NCI-H226 (cell line): ENCODE results near the gene CEP135.
A peak's percentile ranks its signal among the peaks of the same experiment; 100 is the strongest.
"Not testable (repeated sequence)": the region's sequence is repeated elsewhere in the genome, so short reads cannot be mapped to it uniquely, and the experiment has no call there.

ENCODE experiments used
- DNase-seq: peaks from one replicate; pipeline ENCODE4 v3.0.0-alpha.2; 2015

Gene CEP135

DNA sequence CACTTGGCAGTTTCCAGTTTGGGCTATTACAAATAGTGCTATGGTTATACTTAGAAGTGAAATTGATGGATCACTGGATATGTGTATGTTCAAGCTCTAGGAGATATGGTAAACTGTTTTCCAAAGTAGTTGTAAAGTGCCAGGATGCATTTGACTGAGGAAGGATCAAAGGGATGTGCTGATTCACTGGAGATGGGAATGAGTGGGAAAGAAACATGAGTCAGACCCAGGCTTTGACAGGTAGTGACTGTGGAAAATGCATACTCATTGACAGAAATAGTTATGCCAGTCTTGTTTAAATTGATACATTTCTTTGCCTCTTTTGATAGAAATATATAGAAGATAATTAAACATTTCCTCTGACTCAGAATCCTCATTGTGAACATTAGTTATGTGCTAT is 77.9 kb downstream of the CEP135 start:
- peak; percentile 41 for DNase-seq

DNA sequence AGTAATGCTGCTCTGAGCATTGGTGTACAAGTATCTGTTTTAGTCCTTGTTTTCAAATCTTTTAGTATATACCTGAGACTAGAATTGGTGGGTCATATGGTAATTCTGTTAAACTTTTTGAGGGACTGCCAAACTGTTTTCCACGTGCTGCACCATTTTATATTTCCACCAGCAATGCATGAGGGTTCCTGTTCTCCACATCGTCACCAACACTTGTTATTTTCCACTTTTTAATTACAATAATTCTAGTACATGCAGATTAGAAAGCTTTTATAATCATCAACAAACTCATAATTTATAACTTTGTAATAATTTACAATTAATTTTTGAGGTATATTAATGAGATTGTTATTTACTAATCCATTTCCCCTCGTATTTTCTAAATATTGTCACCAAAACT is 79.4 kb downstream of the CEP135 start:
- no peak for DNase-seq

DNA sequence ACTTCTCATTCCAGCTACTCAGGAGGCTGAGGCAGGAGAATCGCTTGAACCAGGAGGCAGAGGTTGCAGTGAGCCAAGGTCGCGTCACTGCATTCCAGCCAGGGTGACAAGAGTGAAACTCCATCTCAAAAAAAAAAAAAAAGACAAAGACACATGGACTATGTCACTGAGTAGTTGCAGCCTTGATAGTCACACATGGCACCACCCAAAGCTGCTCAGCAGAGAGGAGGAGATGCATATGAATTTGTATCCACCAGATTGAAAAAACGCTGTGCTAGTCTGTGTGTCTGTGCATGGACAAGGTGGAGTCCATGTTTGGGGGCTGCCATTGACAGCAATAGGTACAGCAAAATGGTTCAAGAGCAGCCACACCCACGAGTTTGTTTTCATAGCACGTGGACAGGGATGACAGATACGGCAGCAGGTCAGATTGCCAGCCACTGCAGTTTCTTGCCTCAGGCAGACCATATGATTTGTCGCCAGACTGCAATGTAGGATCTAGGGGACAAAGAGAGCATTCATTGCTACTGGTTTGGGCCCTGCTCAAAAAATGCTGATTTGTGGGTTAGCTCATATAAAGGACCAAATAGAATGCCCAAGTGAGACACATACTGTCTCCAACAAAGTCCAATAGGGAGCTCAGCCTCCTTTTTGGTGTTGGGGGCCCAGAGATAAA is 89.9 kb downstream of the CEP135 start:
- DNase-seq, result no peak

DNA sequence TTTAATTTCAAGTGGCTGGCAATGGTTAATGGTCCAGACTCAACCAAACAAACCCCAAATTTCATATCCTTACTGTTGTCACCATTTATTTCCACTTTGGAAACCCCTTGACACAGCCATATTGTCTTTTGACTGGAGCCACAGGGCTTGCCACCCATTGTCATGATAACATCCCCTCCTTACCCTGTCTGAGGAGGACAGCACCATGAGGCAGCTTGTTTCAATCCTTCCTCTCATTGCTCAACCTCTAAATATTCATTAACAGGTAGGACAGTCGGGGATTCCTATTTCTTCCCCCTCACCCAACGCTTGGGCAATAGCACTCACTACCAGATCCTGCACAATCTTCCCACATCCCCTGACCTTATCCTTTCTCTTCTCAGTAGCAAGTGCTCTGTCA is 92.1 kb downstream of the CEP135 start:
- DNase-seq, result no peak

DNA sequence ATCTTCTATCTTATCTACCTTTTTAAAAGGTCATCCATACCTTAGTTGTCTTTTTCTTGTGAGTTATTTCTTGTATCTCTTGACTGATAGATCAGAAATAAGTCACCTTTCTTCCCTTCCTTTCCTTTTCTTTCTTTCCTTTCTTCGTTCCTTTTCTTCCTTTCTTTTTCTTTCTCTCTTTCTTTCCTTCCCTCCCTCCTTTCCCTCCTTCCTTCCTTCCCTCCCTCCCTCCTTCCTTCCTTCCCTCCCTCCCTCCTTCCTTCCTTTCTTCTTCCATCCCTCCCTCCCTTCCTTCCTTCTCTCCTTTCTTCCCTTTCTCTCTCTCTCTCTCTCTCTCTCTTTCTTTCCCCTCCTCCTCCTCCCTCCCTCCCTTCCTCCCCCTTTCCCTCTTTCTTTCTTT is 93.5 kb downstream of the CEP135 start:
- DNase-seq, result no peak

DNA sequence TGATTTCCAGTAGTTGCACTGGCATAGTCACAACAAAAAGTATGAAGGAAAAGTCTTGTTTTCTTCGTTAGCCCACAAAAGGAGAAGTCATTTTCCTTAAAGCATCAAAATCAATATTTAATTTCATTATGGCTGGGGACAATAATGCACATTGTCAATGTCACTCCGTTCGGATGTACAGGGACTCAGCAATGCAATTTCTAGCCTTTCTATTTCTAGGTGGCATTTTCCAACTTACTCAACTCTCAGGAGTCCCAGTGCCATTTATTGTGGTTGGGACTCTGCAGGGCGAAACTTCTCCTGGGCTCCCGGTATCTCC is 99.6 kb downstream of the CEP135 start:
- no peak for DNase-seq

DNA sequence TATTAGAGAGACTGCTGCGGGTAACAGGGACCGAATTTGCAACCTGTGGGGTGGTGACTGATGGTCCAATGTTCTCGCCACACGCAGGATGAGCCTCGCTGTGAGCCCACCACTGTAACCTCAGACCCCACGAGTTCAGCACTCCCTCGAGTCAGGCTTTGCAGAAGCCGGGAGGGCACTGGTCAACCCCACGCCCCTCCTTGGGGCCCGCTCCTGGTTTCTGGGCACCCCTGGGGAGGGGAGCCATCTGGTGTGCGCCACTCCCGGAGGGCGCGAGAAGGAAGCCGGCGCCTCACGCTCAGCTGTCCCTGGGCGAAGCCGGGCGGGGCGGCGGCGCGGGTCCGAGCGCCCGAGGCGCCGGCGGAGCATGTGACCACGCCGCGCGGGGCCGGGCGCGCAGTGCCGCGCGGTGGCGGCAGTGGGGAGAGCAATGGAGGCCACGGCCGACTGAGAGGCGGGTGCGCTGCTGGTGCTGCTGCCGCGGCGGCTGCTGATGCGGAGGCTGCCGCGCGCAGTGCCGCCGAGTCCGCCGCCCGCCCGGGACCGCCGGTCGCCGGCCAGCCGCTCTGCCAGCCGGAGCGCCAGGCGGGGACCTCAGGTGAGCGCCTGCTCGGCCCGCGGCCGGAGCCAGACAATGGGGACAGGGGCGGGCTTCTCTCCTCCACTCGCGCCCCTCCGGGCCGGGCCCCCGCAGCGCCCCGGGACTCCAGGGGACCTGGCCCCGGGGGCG is 100.1 kb downstream of the CEP135 start:
- peak; percentile 42 for DNase-seq

DNA sequence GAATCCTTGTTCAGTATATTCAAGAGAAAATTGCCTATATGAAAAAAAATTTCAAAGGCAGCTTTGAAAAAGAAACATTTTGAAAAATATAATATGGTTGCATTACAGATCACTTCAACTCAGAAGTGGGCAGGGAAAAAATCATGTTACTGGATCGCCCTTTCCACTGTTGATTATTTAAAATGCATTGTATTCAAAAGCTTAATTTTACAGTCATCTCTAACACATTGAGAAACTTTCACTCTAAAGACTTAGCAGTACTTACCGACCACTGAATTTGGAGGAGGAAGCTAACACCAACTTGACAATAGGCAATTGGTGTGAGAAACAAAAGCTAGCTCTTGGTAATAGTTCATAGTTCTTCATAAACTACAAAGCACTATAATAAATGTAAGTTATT is 101.9 kb downstream of the CEP135 start:
- DNase-seq, result no peak

DNA sequence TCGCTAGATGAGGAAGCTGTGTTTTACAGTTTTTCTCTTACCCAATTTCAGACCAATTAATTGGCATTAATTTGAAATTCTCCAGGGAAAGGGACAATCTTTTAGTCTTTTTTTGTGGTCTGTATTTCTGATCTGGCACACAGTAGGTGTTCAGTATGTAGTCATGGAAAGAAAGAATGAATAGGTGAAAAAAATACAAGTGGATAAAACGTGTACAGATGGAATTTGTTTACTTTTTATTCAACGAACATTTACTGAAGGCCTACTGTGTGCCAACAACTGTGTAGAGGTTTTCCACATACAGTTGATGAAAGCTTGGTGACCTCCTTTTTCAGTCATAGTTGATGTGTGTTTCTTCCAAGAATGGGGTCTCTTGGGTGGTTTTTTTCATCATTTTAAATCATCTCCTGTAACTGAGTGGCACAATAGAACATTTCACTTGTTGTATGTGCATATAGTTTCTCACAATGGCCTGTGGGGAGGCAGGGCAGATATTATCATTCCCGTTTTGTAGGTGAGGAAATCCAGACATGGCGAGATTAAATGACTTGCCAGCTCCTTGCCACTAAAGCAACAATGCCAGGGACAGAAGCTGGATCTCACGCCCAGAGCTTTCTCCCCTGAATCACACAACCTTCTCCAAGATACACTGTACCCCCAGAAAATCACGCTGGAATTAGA is 102.4 kb downstream of the CEP135 start:
- no peak for DNase-seq

DNA sequence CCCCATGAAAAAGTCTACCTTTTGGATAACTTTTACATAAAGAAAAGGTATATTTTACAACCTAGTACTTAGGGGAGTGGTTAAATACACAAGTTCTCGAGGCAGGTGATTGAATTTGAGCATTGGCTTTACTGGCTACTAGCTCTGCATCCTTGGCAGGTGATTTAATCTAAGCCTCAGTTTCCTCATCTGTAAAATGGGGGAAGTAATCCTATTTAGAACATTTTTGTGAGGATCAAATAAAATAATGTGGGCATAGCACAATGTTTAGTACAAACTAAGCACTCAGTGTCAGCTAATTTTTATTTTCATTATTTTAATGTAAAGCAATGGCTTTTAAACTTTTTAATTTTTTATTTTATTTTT is 102.9 kb downstream of the CEP135 start:
- DNase-seq, result no peak

DNA sequence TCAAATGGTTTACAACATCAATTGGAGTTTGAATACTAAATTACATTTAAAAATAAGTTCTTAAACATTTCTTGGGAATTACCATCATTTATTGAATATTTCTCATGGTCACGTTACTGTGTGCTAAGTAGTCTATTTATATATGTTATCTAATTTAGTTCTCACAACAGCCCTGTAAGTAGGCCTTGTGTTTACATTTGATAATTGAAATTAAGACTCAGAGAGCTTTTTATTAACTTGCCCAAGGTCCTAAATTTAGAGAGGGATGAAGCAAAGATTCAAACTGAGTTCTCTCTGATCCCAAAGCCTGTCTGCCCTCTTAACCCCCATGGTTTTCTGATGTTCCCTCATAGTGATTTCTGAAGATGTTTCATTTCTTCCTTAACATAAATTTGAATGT is 103.7 kb downstream of the CEP135 start:
- no peak for DNase-seq

DNA sequence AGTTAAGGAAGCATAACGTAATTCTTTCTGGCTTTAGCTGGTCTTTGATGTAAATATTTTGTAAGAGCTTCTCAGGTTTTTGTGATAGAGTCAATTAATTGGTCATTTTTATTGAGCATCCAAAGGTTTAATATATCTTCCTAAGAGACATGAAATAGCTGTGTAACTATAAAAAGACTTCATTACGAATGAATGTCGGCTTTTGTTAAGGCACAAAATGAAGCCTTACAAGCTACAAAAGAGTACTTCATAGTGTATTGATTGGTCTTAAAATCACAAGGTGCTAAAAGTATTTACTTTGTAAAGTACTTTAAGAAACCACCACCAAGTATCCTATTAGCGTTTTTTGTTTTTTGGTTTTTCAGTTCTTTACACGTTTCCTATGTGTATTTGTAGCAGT is 104.2 kb downstream of the CEP135 start:
- no peak for DNase-seq

DNA sequence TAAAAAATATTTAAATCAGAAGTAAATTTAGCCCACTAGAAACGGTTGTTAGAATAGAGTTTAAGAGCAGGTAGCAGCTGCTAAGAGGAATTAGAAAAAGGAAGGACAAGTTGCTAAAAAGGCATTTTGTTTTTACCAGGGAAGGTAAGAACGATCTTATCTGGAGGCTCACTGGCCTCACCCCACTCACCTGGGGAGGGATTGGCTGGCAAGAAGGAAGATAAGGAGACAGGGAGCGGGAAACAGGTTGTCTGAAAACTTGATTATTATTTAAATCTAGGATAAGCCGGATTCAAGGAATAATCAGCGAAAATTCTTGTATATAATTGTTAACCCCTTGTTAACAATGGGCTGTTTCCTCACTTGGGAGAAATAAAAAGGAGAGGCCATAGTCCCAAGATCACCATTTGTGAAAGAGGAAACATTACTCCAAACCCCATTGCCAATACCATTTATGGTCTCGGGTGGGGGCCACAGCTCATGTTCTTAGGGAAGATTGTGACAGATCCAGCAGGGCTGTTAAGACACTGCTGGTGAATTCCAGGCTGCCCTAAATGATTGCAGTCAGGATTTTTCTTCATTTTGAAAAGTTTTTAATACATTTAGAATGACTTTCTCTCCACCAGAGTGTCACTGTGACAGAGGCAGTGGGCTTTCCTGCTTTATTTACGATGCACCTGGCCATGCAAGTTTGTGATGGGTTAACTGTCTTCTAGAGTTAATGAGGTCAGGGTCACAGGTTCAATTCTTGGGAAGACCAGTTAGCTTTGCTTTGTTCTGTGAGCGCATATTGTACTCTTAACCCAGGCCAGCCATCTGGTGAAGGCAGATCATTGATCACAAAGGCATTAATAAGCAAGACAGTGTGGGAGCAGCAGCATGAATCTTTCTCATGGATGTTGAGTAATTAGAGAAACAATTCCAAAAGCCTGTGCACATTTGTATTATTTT is 106.6 kb downstream of the CEP135 start:
- no peak for DNase-seq

DNA sequence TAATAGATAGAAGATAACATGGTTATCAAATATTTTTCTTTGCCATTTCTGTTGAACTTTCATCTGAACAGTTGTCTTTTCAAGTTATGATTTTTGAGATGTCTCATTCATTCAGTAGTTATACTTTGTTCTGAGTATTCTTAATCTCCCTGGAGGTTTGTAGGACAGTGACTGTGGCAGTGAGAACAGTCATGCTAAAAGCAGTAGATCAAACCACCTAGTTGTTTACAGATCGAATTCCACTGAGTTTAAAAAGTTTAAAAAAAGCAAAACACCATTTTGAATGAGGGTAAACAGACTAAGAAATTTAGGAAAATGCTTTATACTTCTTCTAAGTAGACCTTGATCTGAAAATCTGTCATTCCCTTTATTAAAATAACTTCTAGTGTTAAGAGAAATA is 107.2 kb downstream of the CEP135 start:
- no peak for DNase-seq

DNA sequence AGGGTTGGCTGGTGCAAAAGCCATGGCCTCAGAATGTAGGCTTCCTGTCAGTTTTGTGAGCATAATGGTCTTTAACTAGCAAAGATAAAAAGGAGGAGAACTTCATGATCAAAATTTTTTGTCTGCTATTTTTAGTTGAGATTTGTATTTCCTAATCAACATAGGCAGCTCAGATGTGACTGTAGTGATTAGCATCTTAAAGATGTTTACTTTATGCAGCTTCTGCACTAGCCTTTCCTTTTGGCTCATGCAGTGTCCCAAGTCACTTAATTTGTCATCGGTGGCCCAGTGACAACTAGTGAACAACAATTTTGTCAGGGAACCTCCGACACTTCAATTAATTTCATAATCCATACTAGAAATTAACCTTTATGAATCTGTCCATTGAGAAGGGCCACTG is 109.8 kb downstream of the CEP135 start:
- DNase-seq, result no peak

DNA sequence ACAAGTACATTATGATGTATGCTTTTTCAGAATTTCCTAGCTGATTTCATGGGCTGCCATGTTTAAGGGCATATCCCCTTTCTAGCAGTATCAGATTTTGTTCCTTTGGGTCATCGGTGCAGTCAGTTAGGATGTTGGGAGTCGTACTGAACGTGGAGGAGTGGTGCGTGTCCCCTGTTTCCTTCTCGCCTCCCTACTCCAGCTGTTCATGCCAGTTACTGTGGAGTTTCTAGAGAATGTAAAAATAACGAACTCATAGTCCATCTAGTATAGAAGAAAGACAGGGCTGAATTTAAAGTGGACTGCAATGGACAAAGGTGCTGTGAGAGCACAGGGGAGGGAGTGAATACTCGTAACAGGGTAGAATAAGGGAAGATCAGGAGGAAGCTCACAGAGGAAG is 111.3 kb downstream of the CEP135 start:
- DNase-seq, result no peak

DNA sequence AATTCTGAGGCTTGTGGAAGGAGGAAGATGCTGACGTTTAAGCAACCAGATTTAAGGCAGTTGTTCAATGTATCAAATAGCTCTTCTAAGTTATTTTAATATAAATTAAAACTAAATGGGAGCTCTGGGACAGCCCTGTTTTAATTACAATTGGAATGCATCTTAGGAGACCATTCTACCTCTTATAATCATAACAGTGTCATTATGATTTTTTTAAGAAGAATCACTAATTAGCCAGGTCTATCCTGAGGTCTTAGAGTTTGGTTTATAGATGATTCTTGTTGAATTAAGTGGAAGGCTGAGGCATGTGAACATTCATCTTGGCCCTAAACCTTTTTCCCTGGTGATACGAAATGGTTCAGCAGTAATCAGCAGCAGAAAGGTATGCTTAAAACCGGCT is 113.4 kb downstream of the CEP135 start:
- DNase-seq, result no peak

DNA sequence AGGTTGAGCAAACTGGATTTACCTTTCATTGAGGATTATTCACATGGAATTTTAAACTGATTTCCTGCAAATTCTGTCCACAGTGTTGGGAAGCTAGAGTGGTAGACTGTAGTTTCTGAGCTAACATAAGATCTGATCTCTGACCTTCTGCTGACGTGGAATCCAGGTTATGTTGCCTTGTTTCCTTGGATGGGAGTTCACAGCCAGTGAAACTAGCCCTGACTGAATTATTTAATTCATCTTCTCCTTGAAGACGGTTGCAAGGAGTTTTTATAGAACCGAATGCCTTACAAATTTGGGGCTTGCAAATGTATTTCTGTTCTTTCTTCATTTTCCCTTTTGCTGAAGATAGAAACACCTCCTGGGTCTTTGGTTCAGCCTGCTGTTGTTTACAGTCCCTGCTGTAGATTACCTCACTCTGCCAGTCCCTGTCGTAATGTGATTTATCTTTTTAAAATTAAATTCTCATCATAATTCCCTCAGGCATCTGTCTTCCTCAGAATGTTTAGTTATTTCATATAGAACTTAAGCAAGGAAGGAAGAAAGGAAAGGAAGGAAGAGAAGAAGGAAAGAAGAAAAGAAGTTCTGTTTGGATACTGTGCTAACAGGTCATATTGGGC is 113.9 kb downstream of the CEP135 start:
- no peak for DNase-seq

DNA sequence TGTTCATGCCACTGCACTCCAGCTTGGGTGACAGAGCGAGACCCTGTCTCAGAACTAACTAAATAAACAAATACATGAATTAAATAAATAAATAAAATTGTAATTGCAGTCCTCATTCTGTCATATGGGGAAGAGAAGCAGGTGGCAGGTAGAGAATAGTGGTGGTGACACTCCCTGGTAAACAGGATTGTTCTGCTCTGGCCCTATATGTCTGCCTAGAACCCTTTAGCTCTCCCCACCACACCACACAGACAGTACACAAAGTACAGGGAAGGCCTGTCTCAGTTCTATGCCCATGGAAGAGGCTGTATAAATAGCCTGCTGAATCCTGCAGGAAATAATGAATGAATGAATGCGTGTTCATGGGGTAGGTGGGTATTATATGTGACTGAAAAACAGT is 117.7 kb downstream of the CEP135 start:
- DNase-seq, result no peak

DNA sequence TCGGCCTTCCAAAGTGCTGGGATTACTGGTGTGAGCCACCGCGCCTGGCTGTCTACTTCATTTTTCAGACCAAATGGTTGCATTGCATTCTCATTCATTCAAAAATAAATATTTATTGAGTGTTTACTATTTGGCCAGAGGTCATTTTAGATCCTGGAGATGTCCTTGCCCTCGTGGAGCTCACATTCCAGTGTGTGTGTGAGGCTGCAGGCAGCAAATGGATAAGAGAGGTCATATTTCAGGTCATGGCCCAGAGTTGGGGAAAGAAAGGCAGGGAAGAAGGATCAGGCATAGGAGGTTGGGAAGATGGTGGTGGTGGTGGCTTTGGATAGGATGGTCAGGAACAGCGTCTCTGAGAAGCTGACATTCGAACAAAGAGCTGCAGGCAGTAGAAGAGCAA is 119.1 kb downstream of the CEP135 start:
- DNase-seq, result no peak

DNA sequence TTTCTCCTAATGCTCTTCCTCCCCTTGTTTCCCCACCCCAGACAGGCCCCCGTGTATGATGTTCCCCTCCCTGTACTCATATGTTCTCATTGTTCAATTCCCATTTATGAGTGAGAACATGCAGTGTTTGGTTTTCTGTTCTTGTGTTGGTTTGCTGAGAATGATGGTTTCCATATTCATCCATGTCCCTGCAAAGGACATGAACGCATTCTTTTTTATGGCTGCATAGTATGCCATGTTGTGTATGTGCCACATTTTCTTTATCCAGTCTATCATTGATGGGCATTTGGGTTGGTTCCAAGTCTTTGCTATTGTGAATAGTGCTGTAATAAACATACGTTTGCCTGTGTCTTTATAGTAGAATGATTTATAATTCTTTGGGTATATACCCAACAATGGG is 124.0 kb downstream of the CEP135 start:
- DNase-seq, result not testable (repeated sequence)

DNA sequence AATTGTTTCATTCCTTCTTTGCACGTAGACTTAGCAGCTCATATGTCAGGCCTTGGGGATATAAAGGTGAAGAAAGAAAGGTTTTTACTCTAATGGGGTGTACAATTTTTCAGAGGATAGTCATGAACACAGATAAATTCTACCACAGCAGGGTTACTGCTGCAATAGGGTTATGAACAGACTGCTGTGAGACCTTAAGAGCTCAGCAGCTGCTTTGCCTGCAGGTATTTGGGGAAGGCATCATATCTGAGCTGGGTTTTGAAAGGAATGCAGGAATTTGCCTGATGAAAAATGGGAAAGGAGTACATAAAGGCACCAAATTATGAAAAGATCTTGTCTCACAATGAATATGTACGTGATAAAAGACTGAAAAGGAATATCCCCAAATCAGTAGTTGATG is 128.9 kb downstream of the CEP135 start:
- peak; percentile 38 for DNase-seq

DNA sequence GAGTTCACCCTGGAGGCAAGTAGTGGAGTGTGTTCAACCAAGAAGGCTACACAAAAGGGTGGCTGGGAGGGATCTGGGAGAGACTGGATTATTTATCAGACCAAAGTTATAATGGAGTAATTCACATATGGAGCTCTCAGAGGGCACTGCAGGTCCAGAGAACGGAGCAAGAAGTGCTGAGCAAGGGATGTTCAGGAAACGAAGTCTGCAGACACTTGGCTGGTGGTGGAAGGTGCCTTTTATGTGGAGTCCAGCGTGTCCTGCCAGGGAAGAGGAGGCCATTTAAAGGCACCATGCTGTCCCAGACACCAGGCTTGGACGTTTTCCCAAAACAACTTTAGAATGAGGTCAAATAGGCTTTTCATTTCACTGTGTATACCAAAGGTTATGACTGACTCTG is 130.1 kb downstream of the CEP135 start:
- DNase-seq, result no peak
